GM12872 (cell line): ENCODE measurements around the gene COPS9.

ENCODE experiments used
- CTCF ChIP-seq: IDR thresholded peaks from 3 replicates; pipeline ENCODE4 v1.5.1; 2011; ENCODE audit warnings: low read depth, mild to moderate bottlenecking, low read length, moderate library complexity; ENCODE audit not compliant: insufficient read depth

Gene COPS9

DNA sequence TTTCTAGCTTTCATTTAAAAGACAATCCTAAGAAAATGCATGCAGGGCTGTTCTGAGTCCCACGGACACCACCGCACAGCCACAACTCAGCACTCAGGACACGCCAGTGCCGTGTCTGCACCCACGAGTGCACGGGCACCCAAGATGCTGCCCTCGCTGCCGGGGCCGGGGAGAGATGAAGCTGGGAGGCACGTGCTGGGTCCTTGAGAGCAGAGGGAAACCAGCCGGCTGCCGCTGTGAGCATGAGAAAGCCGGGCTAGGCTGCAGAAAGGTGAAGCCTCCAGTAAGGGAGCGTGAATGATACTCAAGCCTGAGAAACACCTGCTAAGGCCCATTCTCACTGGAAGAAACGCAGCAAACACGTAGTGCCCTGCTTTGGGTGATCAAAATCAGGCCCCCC lies 4.8 kb downstream of the COPS9 start:
- TF ChIP-seq CTCF = no peak

GRCh38 chr2:240130393-240131195 lies 5.5 kb downstream of the COPS9 start:
- TF ChIP-seq CTCF = no peak

- no peak for TF ChIP-seq CTCF
These were observed 6.2 kb downstream of the COPS9 start for GRCh38 chr2:240129731-240130392.

DNA sequence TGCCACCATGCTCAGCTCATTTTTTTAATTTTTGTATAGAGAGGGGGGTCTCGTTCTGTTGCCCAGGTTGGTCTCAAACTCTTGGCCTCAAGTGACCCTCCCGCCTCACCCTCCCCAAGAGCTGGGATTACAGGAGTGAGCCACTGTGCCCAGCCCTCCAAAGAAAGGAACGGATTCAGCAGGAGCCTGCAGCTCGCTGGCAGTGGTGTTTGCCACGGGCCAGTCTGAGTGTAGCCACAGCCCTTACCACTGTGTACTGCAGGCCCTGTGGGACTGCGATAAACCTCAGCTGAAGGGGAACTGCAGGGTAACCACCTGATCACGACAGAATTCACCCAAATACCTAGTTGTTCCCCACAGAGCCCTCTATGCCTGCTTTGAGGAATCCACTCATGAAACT lies 6.8 kb downstream of the COPS9 start:
- no peak for TF ChIP-seq CTCF

- TF ChIP-seq CTCF = no peak
These were observed 7.4 kb downstream of the COPS9 start for GRCh38 chr2:240128608-240129145.

DNA sequence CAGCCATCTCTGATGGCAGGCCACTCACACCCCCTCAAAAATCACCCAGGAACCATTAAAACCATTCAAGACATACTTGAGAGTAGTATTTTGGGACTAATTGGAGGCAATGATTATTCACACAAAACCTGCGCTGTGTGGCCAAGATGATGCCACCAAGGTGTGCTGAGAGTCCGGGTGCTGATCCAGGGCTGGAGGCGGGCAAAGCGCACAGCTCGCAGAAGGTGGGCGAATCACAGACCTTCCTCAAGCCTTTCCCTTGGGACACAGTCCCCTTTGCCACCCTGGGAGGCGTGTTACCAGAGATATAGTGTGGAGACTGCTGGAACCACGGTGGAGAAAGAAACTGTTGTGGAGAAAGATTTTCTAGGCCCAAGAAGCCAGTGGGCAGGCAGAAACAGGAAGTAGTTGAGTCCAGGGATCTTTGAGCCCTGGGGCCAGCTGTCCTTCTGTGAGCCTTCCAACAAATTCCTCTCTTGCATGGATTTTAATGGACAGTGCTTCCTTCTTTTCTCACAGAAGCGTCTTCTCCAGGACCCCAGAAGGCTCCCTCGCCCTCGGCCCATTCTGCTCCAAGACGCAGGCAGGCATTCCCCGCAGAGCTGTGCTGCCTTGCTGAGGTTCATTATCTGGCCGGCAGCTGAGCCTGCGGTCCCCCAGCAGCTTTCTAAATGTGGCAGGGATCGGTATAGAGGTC lies 8.0 kb downstream of the COPS9 start:
- no peak for TF ChIP-seq CTCF

GRCh38 chr2:240127191-240127750 lies 8.8 kb downstream of the COPS9 start:
- TF ChIP-seq CTCF = no peak
